ENCODE data around the gene SUPT6H. TPM values are rescaled to one million over a fixed set of nuclear protein-coding genes. Genes with fewer than 3 reads are reported as not detected.
"Not testable (repeated sequence)": the region's sequence is repeated elsewhere in the genome, so short reads cannot be mapped to it uniquely, and the experiment has no call there.

Gene SUPT6H
- polyA plus RNA-seq, 1 experiment = 37.1 TPM

DNA sequence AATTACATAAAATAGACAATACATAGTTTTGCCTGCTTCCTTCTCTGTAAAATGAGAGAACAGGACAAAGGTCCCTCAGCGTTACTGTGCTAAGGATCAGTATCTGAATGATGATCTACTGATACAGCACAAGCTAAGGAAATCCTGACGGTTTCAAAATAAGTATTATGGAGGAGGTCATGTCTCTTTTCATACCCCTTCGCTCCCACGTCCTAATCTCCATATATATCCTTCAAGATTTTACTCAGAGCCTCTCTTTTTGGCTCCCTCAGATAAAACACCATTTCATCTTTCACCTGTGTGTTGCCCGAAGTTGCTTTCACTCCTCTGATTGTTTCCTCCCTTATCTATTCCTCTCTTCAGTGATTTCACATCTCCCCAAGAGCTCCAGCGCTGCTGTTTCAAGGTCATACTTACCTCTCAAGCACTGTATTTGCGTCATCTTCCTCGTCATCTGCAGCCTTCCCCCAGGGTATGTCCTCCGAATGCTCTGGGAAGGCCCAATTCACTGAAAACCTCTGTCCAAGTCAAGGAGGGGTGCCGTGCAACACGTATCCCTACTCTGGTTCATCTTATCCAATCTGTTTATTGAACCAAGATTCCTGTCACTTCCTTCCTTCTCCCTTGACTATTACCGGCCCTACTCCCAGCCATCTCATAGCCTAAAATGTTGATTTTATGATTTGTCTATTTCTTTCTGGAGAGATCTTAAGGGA is 15.8 kb upstream of the SUPT6H start:
- no peak for DNase-seq (ENCODE audit: low read depth)
- TF ChIP-seq, protein P1, sequence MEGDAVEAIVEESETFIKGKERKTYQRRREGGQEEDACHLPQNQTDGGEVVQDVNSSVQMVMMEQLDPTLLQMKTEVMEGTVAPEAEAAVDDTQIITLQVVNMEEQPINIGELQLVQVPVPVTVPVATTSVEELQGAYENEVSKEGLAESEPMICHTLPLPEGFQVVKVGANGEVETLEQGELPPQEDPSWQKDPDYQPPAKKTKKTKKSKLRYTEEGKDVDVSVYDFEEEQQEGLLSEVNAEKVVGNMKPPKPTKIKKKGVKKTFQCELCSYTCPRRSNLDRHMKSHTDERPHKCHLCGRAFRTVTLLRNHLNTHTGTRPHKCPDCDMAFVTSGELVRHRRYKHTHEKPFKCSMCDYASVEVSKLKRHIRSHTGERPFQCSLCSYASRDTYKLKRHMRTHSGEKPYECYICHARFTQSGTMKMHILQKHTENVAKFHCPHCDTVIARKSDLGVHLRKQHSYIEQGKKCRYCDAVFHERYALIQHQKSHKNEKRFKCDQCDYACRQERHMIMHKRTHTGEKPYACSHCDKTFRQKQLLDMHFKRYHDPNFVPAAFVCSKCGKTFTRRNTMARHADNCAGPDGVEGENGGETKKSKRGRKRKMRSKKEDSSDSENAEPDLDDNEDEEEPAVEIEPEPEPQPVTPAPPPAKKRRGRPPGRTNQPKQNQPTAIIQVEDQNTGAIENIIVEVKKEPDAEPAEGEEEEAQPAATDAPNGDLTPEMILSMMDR (IDR thresholded peaks at IDR 0.05; ENCODE audit: insufficient read depth, low read depth, low read length) = no peak
- H3K36me3 ChIP-seq (ENCODE audit: control insufficient read depth, insufficient read depth, low read length) = peaks cover 12% of the 10 kb centered on the region
- no peaks in the 10 kb centered on the region for H3K27me3 ChIP-seq (ENCODE audit: control insufficient read depth, insufficient read depth, low read length)
- POLR2A ChIA-PET = no interaction called here
- H3K4me3 ChIP-seq (ENCODE audit: low read depth, low read length) = no peak overlapping the region
- CTCF ChIA-PET = interaction anchor here (0.6 to 1.6 kb wide), 13 partner anchors 8 to 530 kb away, joined by 3 to 13 read pairs (median 4); partner anchors contain the start of genes SDF2, SUPT6H and TLCD1

- CTCF ChIA-PET = interaction anchor here (0.8 to 1.3 kb wide), 3 partner anchors 9 to 12 kb away, joined by 5 read pairs; no protein-coding TSS in a partner anchor
- POLR2A ChIA-PET = no interaction called here
- H3K4me3 ChIP-seq (ENCODE audit: low read depth, low read length) = no peak overlapping the region
- TF ChIP-seq, protein P1 (IDR thresholded peaks at IDR 0.05; ENCODE audit: insufficient read depth, low read depth, low read length) = no peak
- DNase-seq (ENCODE audit: low read depth) = no peak
- H3K27me3 ChIP-seq (ENCODE audit: control insufficient read depth, insufficient read depth, low read length) = no peaks in the 10 kb centered on the region
- H3K36me3 ChIP-seq (ENCODE audit: control insufficient read depth, insufficient read depth, low read length) = peaks cover 4% of the 10 kb centered on the region
Observed at GRCh38 chr17:28648698-28649097, 13.3 kb upstream of the SUPT6H start.

DNA sequence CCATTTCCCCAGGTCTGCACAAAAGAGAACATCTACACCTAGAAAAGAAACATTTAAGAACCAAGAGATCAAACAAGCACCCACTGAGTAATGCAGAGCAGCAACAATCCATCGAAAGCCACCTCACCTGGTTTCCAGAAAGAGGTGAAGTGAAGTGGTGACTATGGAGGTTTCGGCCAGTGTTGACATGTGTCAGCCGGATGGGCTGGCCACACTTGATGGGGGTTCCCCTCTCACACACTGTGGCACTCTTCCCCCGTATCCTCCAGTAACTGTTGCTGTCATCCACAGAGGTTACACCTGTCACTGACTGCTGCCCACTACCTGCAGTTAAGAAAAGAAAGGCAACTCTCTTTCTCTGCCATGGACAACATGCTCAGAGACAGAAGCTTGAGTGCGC is 6.8 kb upstream of the SUPT6H start:
- Histone ChIP-seq H3K36me3 (ENCODE audit: control insufficient read depth, insufficient read depth, low read length) (peaks cover 2% of the 10 kb centered on the region), H3K27me3 (ENCODE audit: control insufficient read depth, insufficient read depth, low read length) (no peaks in the 10 kb centered on the region), H3K4me3 (ENCODE audit: low read depth, low read length) (no peak overlapping the region)
- CTCF ChIA-PET = interaction anchor here (0.6 kb wide), 1 partner anchor 9 kb away, joined by 3 read pairs; no protein-coding TSS in a partner anchor
- POLR2A ChIA-PET = no interaction called here
- TF ChIP-seq, protein P1 (IDR thresholded peaks at IDR 0.05; ENCODE audit: insufficient read depth, low read depth, low read length) = no peak
- DNase-seq (ENCODE audit: low read depth) = no peak

DNA sequence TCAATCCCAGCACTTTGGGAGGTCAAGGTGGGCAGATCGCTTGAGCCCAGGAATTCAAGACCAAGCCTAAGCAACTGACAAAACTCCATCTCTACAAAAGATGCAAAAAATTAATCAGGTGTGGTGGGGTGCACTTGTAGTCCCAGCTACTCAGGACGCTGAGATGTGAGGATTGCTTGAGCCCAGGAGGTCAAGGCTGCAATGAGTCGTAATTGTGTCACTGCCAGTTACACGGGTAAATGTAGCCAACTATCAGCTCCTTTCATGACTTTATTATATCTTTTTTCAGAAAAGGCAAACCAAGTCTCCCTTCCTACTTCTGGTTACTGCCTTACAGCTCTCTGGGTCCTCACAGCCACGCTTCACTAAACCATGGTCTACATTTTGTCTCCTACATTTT is 4.2 kb upstream of the SUPT6H start:
- no peak for DNase-seq (ENCODE audit: low read depth)
- TF ChIP-seq, protein P1 (IDR thresholded peaks at IDR 0.05; ENCODE audit: insufficient read depth, low read depth, low read length) = no peak
- Histone ChIP-seq H3K36me3 (ENCODE audit: control insufficient read depth, insufficient read depth, low read length) (peaks cover 2% of the 10 kb centered on the region), H3K4me3 (ENCODE audit: low read depth, low read length) (no peak overlapping the region), H3K27me3 (ENCODE audit: control insufficient read depth, insufficient read depth, low read length) (no peaks in the 10 kb centered on the region)
- ChIA-PET POLR2A (interaction anchor here (0.6 kb wide), 1 partner anchor 13 kb away, joined by 3 read pairs; the partner anchor contains the start of gene BLTP2), CTCF (interaction anchor here (1.6 to 1.9 kb wide), 2 partner anchors 9 to 11 kb away, joined by 5 to 7 read pairs; no protein-coding TSS in a partner anchor)

DNA sequence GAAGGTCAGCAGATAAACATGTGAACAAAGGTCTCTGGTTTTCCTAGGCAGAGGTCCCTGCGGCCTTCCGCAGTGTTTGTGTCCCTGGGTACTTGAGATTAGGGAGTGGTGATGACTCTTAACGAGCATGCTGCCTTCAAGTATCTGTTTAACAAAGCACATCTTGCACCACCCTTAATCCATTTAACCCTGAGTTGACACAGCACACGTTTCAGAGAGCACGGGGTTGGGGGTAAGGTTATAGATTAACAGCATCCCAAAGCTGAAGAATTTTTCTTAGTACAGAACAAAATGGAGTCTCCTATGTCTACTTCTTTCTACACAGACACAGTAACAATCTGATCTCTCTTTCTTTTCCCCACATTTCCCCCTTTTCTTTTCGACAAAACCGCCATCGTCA is 3.7 kb upstream of the SUPT6H start:
- CTCF ChIA-PET = interaction anchor here (1.6 to 1.9 kb wide), 2 partner anchors 10 to 11 kb away, joined by 5 to 7 read pairs; no protein-coding TSS in a partner anchor
- H3K36me3 ChIP-seq (ENCODE audit: control insufficient read depth, insufficient read depth, low read length); H3K4me3 ChIP-seq (ENCODE audit: low read depth, low read length); POLR2A ChIA-PET; DNase-seq (ENCODE audit: low read depth); H3K27me3 ChIP-seq (ENCODE audit: control insufficient read depth, insufficient read depth, low read length): not testable (repeated sequence)

DNA sequence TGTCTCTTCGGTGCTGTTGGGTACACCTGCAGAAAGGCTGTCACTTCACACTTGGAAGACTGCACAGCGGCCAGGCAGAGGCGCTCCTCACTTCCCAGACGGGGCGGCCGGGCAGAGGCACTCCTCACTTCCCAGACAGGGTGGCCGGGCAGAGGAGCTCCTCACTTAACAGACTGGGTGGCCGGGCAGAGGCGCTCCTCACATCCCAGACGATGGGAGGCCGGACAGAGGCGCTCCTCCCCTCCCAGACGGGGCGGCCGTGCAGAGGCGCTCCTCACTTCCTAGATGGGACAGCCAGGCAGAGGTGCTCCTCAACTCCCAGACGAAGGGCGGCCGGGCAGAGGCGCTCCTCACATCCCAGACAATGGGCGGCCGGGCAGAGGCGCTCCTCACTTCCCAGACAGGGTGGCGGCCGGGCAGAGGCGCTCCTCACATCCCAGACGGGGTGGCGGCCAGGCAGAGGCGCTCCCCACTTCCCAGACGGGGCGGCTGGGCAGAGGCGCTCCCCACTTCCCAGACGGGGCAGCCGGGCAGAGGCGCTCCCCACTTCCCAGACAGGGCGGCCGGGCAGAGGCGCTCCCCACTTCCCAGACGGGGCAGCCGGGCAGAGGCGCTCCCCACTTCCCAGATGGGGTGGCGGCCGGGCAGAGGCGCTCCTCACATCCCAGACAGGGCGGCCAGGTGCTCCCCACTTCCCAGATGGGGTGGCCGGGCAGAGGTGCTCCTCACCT is 3.1 kb upstream of the SUPT6H start:
- H3K27me3 ChIP-seq (ENCODE audit: control insufficient read depth, insufficient read depth, low read length); POLR2A ChIA-PET; CTCF ChIA-PET; DNase-seq (ENCODE audit: low read depth); H3K4me3 ChIP-seq (ENCODE audit: low read depth, low read length); H3K36me3 ChIP-seq (ENCODE audit: control insufficient read depth, insufficient read depth, low read length): not testable (repeated sequence)

GRCh38 chr17:28659497-28659881 is 2.5 kb upstream of the SUPT6H start:
- POLR2A ChIA-PET; H3K27me3 ChIP-seq (ENCODE audit: control insufficient read depth, insufficient read depth, low read length); DNase-seq (ENCODE audit: low read depth); H3K36me3 ChIP-seq (ENCODE audit: control insufficient read depth, insufficient read depth, low read length); CTCF ChIA-PET; H3K4me3 ChIP-seq (ENCODE audit: low read depth, low read length): not testable (repeated sequence)
